Glomerular endothelial cell (primary cell): ENCODE measurements around the gene SCARB2. TPM values are rescaled to one million over a fixed set of nuclear protein-coding genes. Genes with fewer than 3 reads are reported as not detected.

Experiments used
- DNase-seq: peaks from one replicate; pipeline ENCODE4 v3.0.0-alpha.2; 2011; ENCODE audit warnings: low read depth, low spot score; ENCODE audit errors: extremely low read depth
- total RNA-seq: library from RNA; depleted of rRNA; stranded (reverse); fragments of >200 nt; gene quantifications from 2 replicates; pipeline ENCODE4 v1.2.3, GENCODE V29; 2015

The SCARB2 gene
- total RNA-seq, 1 donor from 2014 or later = 216 TPM

GRCh38 chr4:76200771-76201231, 12.8 kb downstream of the SCARB2 start:
- DNase-seq = no peak

- no peak for DNase-seq
Measured at GRCh38 chr4:76199664-76200211, 13.9 kb downstream of the SCARB2 start.

GRCh38 chr4:76198411-76199237, 15.0 kb downstream of the SCARB2 start:
- no peak for DNase-seq

- DNase-seq = no peak
Measured at GRCh38 chr4:76197971-76198410, 15.6 kb downstream of the SCARB2 start.

GRCh38 chr4:76197031-76197743, 16.4 kb downstream of the SCARB2 start:
- no peak for DNase-seq

GRCh38 chr4:76196376-76196775, 17.2 kb downstream of the SCARB2 start:
- DNase-seq = no peak

- no peak for DNase-seq
Measured at GRCh38 chr4:76195326-76195725, 18.3 kb downstream of the SCARB2 start.

- no peak for DNase-seq
Measured at GRCh38 chr4:76194325-76194724, 19.3 kb downstream of the SCARB2 start.

GRCh38 chr4:76192236-76192635, 21.4 kb downstream of the SCARB2 start:
- DNase-seq = no peak

- no peak for DNase-seq
Measured at GRCh38 chr4:76188557-76188956, 25.1 kb downstream of the SCARB2 start.

GRCh38 chr4:76188149-76188548, 25.5 kb downstream of the SCARB2 start:
- no peak for DNase-seq

GRCh38 chr4:76187152-76187551, 26.5 kb downstream of the SCARB2 start:
- no peak for DNase-seq

- DNase-seq = no peak
Measured at GRCh38 chr4:76182463-76182862, 31.2 kb downstream of the SCARB2 start.

GRCh38 chr4:76179398-76180318, 34.0 kb downstream of the SCARB2 start:
- peak; percentile 61 for DNase-seq

- no peak for DNase-seq
Measured at GRCh38 chr4:76178296-76178695, 35.3 kb downstream of the SCARB2 start.

- no peak for DNase-seq
Measured at GRCh38 chr4:76177709-76178108, 35.9 kb downstream of the SCARB2 start.

- DNase-seq = no peak
Measured at GRCh38 chr4:76175336-76175735, 38.3 kb downstream of the SCARB2 start.

GRCh38 chr4:76174216-76174615, 39.4 kb downstream of the SCARB2 start:
- no peak for DNase-seq

GRCh38 chr4:76168688-76169087, 44.9 kb downstream of the SCARB2 start:
- DNase-seq = no peak

- DNase-seq = no peak
Measured at GRCh38 chr4:76166480-76166879, 47.1 kb downstream of the SCARB2 start.

- DNase-seq = no peak
Measured at GRCh38 chr4:76160355-76160754, 53.3 kb downstream of the SCARB2 start.
